ENCODE data around the gene IFI27. TPM values are rescaled to one million over a fixed set of nuclear protein-coding genes. Genes with fewer than 3 reads are reported as not detected.
A peak's percentile ranks its signal among the peaks of the same experiment; 100 is the strongest.

Gene IFI27
- total and polyA plus RNA-seq, 9 of the 15 experiments (the other 6 are each of a cell fraction or from before 2014, with no cell fraction given): 0.19 to 3.4 (median 1.4) TPM; not detected in 1

GRCh38 chr14:94110552-94111181 lies at the start of gene IFI27 (continued):
- TF ChIP-seq NR2C2 (CRISPR knock-in tag; IDR thresholded peaks at IDR 0.05) (no peak), NR2C2 (tag; IDR thresholded peaks at IDR 0.05) (0 out of 2 replicates have a peak, but pooled peaks have one; percentile 20)

- ChIA-PET CTCF (ENCODE audit: low intra/inter-chr PET ratio) (no interaction called here), POLR2A (no interaction called here)
- Histone ChIP-seq H4K20me1 (replicated peaks; ENCODE audit: control insufficient read depth, insufficient read depth, low read length) (peaks cover 8% of the 10 kb centered on the region), H3K4me1 (replicated peaks in 1 of 2; ENCODE audit: control insufficient read depth in 2 of 2, insufficient read depth in 2 of 2, low read length in 2 of 2) (peaks cover 0 to 2% of the 10 kb centered on the region in 2 experiments; a peak in 3 of 5 replicates), H3K9ac (ENCODE audit: insufficient read depth in 1 of 2, low read depth in 2 of 2, low read length in 2 of 2) (no peak overlapping the region), H3K79me2 (ENCODE audit: control insufficient read depth, insufficient read depth, low read length) (peaks cover 49% of the 10 kb centered on the region), H3K27me3 (ENCODE audit: control insufficient read depth in 2 of 2, insufficient read depth in 2 of 2, low read length in 2 of 2) (no peaks in the 10 kb centered on the region), H2AFZ (ENCODE audit: low read depth, low read length) (no peak overlapping the region), H3K4me2 (ENCODE audit: insufficient read depth, low read length) (no peak overlapping the region), H3K9me1 (ENCODE audit: control insufficient read depth, insufficient read depth, low read length) (no peaks in the 10 kb centered on the region), H3K9me3 (replicated peaks; ENCODE audit: control insufficient read depth, insufficient read depth, low read depth, low read length) (no peaks in the 10 kb centered on the region), H3K4me3 (no peak overlapping the region), H3K27ac (ENCODE audit: extremely low read depth, low read depth, low read length) (no peak overlapping the region), H3K36me3 (ENCODE audit: control insufficient read depth, insufficient read depth, low read length) (peaks cover 61% of the 10 kb centered on the region)
- in situ Hi-C loops (cut with MboI): no loop called here
- FAIRE-seq (no peak), DNase-seq (ENCODE audit: extremely low read depth in 1 of 4, low spot score in 3 of 4) (no peak), ATAC-seq (no peak)
- TF ChIP-seq SMARCB1 (IDR thresholded peaks at IDR 0.05; ENCODE audit: insufficient read length, low read depth) (no peak), CBX3 (IDR thresholded peaks at IDR 0.05; ENCODE audit: borderline replicate concordance in 1 of 2, low read length in 2 of 2) (no peak)
- intact Hi-C loops (cut with micrococcal nuclease): no loop called here
- BruUV-seq (replicated peaks): no TSS peak
- 81% methylated on average over 7 of the region's 9 CpGs for WGBS (ENCODE audit: insufficient coverage, low coverage, missing lambda C conversion rate)
Measured at GRCh38 chr14:94062344-94062940, 48.1 kb upstream of the IFI27 start.
